Cardiac fibroblast (primary cell): Measurements from ENCODE around the gene GPR75.

Experiments
- DNase-seq, 2 donors: peaks; one replicate each; pipeline versions ENCODE4 v3.0.0 to v3.0.0-alpha.2; 2010; ENCODE audit warnings: low read depth in 2 of 2
- H3K4me3 ChIP-seq, 2 donors: replicated peaks in 1 of 2; 1 replicate in 1 of 2; 2 replicates in 1 of 2; pipeline ENCODE4 v1.5.1; 2011; ENCODE audit warnings: low read depth in 2 of 2, low read length in 2 of 2, mild to moderate bottlenecking in 2 of 2, moderate library complexity in 1 of 2
- TF ChIP-seq, protein P1 (sequence below): IDR thresholded peaks from one replicate; pipeline ENCODE4 v1.5.1; 2011; ENCODE audit warnings: low read depth, mild to moderate bottlenecking, low read length, inconsistent platforms

GPR75 gene

DNA sequence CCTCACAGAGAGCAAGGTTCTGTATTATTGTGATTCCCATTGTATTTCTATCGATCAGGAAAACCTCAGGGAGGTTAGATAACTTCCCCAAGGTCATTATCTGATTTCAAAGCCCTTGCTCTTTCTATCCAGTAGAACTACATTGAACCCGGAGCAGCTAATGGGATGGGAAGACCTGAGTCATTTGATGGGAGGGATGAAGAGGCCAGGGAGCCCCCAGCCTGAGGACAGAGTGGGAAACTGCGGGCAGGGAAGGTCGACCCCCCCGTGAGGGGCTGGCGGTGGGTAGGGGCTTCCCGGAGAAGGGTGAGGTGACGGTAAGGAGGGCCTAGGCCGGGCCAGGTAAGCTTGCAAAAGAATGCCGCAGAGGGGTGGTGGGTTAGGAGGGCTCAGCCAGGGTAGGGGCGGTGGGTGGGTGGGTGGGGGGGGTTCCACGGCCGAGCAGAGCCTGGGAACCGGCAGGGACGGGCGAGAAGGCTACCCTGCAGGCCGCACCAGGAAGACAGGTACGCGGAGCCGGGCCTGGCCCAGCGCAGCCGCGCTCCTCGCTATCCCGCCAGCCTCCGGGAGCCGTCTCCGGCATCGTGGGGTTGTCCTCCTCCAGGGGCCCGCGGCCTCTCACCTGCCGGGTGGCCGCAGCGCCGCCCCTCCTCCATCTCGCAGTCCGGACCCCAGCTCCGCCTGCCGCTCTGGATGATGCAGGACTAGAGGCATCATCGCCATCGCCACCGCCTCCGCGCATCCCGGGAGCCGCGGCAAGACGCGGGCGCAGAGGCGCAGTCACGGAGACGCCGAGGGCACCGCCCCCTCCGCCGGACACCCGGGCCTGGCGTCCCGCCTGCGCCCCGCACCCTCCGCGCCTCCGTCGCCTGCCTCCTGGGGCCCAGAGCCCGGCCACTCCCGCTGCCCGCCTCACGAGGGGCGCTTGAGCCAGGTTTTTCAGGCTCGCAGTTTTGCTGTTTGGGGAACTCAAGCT is at the start of gene GPR75:
Gene GPR75, minus strand, starts transcription at position 762 of the 976 bp plus-strand sequence. CDS start 5,211 bp downstream, outside the sequence.
- H3K4me3 ChIP-seq: peak within 1 kb of the TSS; percentile 42
- DNase-seq: peak; percentile 19 to 22
- TF ChIP-seq, protein P1, sequence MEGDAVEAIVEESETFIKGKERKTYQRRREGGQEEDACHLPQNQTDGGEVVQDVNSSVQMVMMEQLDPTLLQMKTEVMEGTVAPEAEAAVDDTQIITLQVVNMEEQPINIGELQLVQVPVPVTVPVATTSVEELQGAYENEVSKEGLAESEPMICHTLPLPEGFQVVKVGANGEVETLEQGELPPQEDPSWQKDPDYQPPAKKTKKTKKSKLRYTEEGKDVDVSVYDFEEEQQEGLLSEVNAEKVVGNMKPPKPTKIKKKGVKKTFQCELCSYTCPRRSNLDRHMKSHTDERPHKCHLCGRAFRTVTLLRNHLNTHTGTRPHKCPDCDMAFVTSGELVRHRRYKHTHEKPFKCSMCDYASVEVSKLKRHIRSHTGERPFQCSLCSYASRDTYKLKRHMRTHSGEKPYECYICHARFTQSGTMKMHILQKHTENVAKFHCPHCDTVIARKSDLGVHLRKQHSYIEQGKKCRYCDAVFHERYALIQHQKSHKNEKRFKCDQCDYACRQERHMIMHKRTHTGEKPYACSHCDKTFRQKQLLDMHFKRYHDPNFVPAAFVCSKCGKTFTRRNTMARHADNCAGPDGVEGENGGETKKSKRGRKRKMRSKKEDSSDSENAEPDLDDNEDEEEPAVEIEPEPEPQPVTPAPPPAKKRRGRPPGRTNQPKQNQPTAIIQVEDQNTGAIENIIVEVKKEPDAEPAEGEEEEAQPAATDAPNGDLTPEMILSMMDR: no peak

DNA sequence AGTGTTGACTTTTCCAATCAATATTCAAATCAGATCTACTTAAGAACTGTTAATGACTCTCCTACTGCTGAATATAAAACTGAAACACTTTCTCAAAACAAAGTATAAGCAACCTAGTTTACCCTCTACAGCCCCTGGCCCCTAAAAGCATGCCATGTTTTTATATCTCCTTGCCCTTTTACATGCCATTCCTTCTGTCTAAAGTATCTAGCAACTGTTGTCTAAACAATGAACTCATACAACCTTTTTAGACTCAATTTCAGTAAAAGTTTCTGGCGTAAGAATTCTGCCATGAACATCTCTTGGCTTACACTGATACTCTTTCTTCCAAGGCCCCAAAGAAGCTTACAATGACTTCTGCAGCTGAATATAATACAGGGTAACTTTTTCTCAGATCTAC is 47.8 kb upstream of the GPR75 start:
- no peak for DNase-seq
- no peak overlapping the region for H3K4me3 ChIP-seq
- TF ChIP-seq, protein P1: no peak

DNA sequence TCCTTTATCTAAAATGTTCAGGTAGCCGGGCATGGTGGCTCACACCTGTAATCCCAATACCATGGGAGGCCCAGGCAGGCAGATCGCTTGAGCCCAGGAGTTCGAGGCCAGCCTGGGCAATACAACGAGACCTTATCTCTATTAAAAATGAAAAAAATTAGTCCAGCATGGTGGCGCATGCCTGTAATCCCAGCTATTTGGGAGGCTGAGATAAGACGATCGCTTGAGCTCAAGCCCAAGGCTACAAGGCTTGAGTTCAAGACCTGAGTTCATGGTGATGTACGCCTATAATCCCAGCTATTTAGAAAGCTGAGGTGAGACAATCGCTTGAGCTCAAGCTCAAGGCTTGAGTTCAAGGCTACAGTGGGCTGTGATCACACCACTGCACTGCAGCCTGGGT is 45.6 kb upstream of the GPR75 start:
- DNase-seq: no peak
- TF ChIP-seq, protein P1: no peak
- H3K4me3 ChIP-seq: no peak overlapping the region

DNA sequence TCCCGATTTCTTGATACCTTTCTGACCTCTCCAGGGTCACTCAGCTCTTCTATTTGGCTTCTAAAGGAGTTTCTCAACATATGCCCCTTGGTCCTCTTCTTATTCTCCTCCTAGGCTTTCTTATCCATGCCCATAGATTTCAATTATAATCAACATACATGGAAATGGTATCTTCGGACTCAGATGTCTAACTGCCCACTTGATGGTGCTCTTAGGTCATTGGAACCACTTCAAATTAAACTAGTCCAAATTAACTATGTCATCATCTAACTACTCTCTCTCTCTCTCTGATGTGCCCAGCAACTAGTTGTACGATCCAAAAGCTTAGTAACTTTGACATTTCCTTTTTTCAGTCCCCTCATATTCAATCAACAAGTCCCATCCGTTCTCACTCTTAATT is 43.2 kb upstream of the GPR75 start:
- DNase-seq: no peak
- no peak overlapping the region for H3K4me3 ChIP-seq
- TF ChIP-seq, protein P1: no peak

DNA sequence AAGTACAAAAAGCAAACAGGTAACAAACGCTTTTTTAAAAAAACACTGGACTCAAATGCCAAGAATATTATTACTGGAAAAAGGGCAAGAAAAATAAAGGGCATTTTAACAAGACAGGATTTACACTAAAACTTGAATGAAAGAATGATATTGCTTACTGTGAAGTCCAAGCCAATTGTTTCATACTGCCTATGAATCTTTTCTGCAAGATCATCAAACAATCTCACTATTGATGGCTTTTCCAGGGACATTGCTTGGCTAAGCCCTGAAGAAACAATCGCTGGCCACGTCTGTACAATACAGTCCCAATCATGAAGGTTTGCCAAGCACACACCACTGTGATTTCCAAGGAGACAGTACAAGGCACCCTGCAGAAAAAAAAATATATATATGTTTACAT is 41.4 kb upstream of the GPR75 start:
- no peak for DNase-seq
- H3K4me3 ChIP-seq: no peak overlapping the region
- TF ChIP-seq, protein P1: no peak

DNA sequence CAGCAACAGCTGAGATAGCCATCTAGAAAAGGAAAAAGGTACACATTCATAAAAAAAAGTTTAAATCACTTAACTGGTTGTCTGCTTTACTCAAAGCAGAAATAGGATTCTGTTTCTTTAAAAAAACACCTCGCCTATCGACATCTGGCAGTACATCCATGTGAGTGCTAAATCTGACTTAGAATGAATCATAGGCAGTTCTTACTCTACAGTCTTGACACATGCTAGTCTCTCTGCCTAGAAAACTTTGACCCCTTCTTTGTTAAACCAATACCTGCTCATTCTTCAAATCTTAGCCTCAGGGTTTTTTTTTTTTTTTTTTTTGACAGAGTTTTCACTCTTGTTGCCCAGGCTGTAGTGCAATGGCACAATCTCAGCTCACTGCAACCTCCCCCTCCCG is 37.1 kb upstream of the GPR75 start:
- H3K4me3 ChIP-seq: no peak overlapping the region
- peak; percentile 36 to 73 for DNase-seq
- TF ChIP-seq, protein P1: no peak
